Osteocyte (in vitro differentiated cells): ENCODE results near the gene NBEAL2. TPM values are rescaled to one million over a fixed set of nuclear protein-coding genes. Genes with fewer than 3 reads are reported as not detected.

Experiments
- DNase-seq: peaks from one replicate; pipeline ENCODE4 v3.0.0; 2021; ENCODE audit warnings: mixed read lengths; ENCODE audit not compliant: unreplicated experiment; ENCODE audit errors: extremely low spot score
- H3K27ac Mint-ChIP-seq: one replicate; pipeline ENCODE4 v1.8.0; 2021; ENCODE audit warnings: mild to moderate bottlenecking, mixed read lengths; ENCODE audit not compliant: unreplicated experiment
- H3K27me3 Mint-ChIP-seq: one replicate; pipeline ENCODE4 v1.8.0; 2021; ENCODE audit warnings: mixed read lengths; ENCODE audit not compliant: unreplicated experiment
- H3K36me3 Mint-ChIP-seq: one replicate; pipeline ENCODE4 v1.8.0; 2021; ENCODE audit warnings: mixed read lengths; ENCODE audit not compliant: unreplicated experiment
- H3K4me1 Mint-ChIP-seq: one replicate; pipeline ENCODE4 v1.8.0; 2021; ENCODE audit warnings: mixed read lengths; ENCODE audit not compliant: unreplicated experiment
- H3K4me3 Mint-ChIP-seq: one replicate; pipeline ENCODE4 v1.8.0; 2021; ENCODE audit warnings: mild to moderate bottlenecking, moderate library complexity, mixed read lengths; ENCODE audit not compliant: unreplicated experiment
- H3K9me3 Mint-ChIP-seq: one replicate; pipeline ENCODE4 v1.8.0; 2021; ENCODE audit warnings: mixed read lengths; ENCODE audit not compliant: unreplicated experiment
- CTCF ChIP-seq: fragments of 200-600 bp; sonication (generic); IDR thresholded peaks from 2 replicates; pipeline ENCODE4 v1.5.0; 2021; ENCODE audit warnings: antibody characterized with exemption, mild to moderate bottlenecking, moderate library complexity
- total RNA-seq: library from RNA; stranded (reverse); gene quantifications from 2 replicates; pipeline ENCODE4 v1.2.1, GENCODE V29; 2021

Gene NBEAL2
- total RNA-seq, 1 donor from 2014 or later, result 21.8 TPM

- no peak for DNase-seq
- H3K36me3 Mint-ChIP-seq, result no peaks in the 10 kb centered on the region
- TF ChIP-seq CTCF, result no peak
- H3K4me3 Mint-ChIP-seq, result peak overlapping the region; percentile 44
- no peak overlapping the region for H3K27ac Mint-ChIP-seq
- H3K4me1 Mint-ChIP-seq, result peaks cover 10% of the 10 kb centered on the region
- H3K9me3 Mint-ChIP-seq, result no peaks in the 10 kb centered on the region
- H3K27me3 Mint-ChIP-seq, result no peaks in the 10 kb centered on the region
These were observed 28.8 kb downstream of the NBEAL2 start for GRCh38 chr3:47008234-47008796.

- DNase-seq, result no peak
- Mint-ChIP-seq H3K36me3 (no peaks in the 10 kb centered on the region), H3K27ac (no peak overlapping the region), H3K4me3 (peak overlapping the region; percentile 44), H3K9me3 (no peaks in the 10 kb centered on the region), H3K4me1 (peaks cover 10% of the 10 kb centered on the region), H3K27me3 (no peaks in the 10 kb centered on the region)
- no peak for TF ChIP-seq CTCF
These were observed 29.4 kb downstream of the NBEAL2 start for GRCh38 chr3:47008851-47009224.

- Mint-ChIP-seq H3K9me3 (no peaks in the 10 kb centered on the region), H3K27ac (peak overlapping the region; percentile 85), H3K27me3 (no peaks in the 10 kb centered on the region), H3K36me3 (peaks cover 2% of the 10 kb centered on the region), H3K4me1 (peaks cover 10% of the 10 kb centered on the region), H3K4me3 (peak overlapping the region; percentile 75)
- DNase-seq, result peak; percentile 96
- TF ChIP-seq CTCF, result no peak
These were observed 30.0 kb downstream of the NBEAL2 start for GRCh38 chr3:47009225-47010110.

- Mint-ChIP-seq H3K36me3 (peaks cover 2% of the 10 kb centered on the region), H3K4me1 (peaks cover 10% of the 10 kb centered on the region), H3K27me3 (no peaks in the 10 kb centered on the region), H3K4me3 (peak overlapping the region; percentile 75), H3K27ac (peak overlapping the region; percentile 85), H3K9me3 (no peaks in the 10 kb centered on the region)
- no peak for DNase-seq
- TF ChIP-seq CTCF, result no peak
These were observed 30.7 kb downstream of the NBEAL2 start for GRCh38 chr3:47010111-47010712.

GRCh38 chr3:47010910-47011309 is 31.4 kb downstream of the NBEAL2 start:
- Mint-ChIP-seq H3K36me3 (peaks cover 2% of the 10 kb centered on the region), H3K4me3 (no peak overlapping the region), H3K27me3 (no peaks in the 10 kb centered on the region), H3K4me1 (peaks cover 10% of the 10 kb centered on the region), H3K27ac (peak overlapping the region; percentile 85), H3K9me3 (no peaks in the 10 kb centered on the region)
- TF ChIP-seq CTCF, result no peak
- no peak for DNase-seq
